ENCODE data around the gene SDHB.

- no peak for TF ChIP-seq EZH2 (IDR thresholded peaks at IDR 0.05; ENCODE audit: borderline replicate concordance, low read length)
- TF ChIP-seq, protein P1, sequence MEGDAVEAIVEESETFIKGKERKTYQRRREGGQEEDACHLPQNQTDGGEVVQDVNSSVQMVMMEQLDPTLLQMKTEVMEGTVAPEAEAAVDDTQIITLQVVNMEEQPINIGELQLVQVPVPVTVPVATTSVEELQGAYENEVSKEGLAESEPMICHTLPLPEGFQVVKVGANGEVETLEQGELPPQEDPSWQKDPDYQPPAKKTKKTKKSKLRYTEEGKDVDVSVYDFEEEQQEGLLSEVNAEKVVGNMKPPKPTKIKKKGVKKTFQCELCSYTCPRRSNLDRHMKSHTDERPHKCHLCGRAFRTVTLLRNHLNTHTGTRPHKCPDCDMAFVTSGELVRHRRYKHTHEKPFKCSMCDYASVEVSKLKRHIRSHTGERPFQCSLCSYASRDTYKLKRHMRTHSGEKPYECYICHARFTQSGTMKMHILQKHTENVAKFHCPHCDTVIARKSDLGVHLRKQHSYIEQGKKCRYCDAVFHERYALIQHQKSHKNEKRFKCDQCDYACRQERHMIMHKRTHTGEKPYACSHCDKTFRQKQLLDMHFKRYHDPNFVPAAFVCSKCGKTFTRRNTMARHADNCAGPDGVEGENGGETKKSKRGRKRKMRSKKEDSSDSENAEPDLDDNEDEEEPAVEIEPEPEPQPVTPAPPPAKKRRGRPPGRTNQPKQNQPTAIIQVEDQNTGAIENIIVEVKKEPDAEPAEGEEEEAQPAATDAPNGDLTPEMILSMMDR (conservative IDR thresholded peaks at IDR 0.05 in 1 of 2, IDR thresholded peaks at IDR 0.05 in 1 of 2; ENCODE audit: extremely low read depth in 1 of 2, insufficient read depth in 1 of 2, low read depth in 1 of 2, low read length in 2 of 2) = no peak
Measured at GRCh38 chr1:17040135-17040534, 13.7 kb downstream of the SDHB start.
